ENCODE results near the gene LAMA2.

LAMA2 gene

DNA sequence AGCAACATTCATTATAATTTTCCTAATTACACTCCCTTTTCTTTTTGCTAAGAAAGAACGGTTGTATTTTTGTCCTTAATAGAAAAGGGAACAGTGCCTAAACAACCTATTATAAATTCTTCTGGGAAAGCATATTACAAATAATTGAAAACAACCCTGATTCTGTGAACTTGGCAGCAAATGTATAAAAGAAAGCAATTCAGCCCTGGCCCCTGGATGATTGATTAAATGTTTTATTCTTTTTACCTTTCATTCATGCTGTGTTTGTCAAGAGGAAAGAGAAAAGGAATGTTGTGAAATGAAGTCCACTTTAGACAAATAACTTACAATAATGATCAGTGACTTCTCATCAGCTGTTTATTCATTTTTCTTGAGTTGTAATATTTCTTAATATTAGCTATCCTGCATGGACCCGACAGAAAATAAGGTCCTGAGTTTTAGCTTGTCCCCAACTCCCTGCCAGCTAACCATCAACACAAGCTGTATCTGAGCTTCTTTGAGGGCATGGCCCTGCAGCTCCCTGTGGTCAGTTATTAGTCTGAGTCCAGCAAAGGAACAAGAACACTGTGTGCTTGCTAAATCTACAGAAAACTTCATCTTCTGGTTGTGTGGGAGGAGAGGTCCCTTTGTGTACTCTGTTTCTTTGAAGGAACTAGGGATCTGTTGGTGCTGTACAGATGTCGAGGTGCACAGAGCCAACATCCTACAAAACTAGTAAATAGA lies 248.2 kb downstream of the LAMA2 start:
- no peak overlapping the region for H2BK5ac ChIP-seq (ENCODE audit: low read depth, low read length, poor library complexity, severe bottlenecking)
- H3K4me3 ChIP-seq (ENCODE audit: insufficient read depth in 1 of 2, low read depth in 1 of 2, low read length in 2 of 2): no peak overlapping the region
- WGBS: 100% methylated on average over 1 of the region's 3 CpGs

DNA sequence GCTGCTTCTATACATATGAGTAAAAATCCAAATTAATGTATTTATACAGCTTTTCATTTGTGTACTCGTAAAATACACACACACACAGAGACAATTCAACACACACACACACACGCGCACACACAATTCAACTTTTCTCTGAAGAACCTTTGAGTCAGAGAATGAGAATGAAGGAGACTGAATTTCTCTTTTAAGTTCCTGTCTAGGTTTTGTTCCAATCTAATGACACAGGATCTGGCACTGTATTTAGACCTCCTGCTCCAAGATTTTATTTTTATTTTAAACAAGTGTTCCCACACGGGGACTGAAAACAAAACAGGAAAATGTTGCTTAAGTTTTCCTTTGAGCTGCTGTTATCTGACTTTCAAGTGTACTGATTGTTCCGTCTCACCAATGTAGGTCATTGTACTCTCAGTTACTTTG lies 250.8 kb downstream of the LAMA2 start:
- Histone ChIP-seq H3K4me1 (ENCODE audit: control insufficient read depth, insufficient read depth, low read depth, low read length) (no peaks in the 10 kb centered on the region), H3K18ac (ENCODE audit: low read depth in 1 of 2, low read length in 2 of 2) (no peak overlapping the region), H2BK15ac (ENCODE audit: low read depth, poor library complexity, severe bottlenecking) (no peak overlapping the region), H4K91ac (ENCODE audit: low read length) (no peak overlapping the region), H3K14ac (ENCODE audit: low read length in 2 of 2) (no peak overlapping the region), H3K27ac (ENCODE audit: low read length, poor library complexity, severe bottlenecking) (no peak overlapping the region), H3K27me3 (ENCODE audit: control insufficient read depth in 1 of 2, insufficient read depth in 1 of 2, low read length in 2 of 2) (no peaks in the 10 kb centered on the region), H3K4ac (ENCODE audit: low read depth in 1 of 2, low read length in 2 of 2) (no peak overlapping the region), H2BK120ac (ENCODE audit: low read depth, low read length) (no peak overlapping the region), H3K4me3 (ENCODE audit: insufficient read depth in 1 of 2, low read depth in 1 of 2, low read length in 2 of 2) (peak overlapping the region in 1 of 2 experiments; percentile 44), H4K8ac (ENCODE audit: low read length) (no peak overlapping the region), H2AFZ (ENCODE audit: low read depth, low read length) (no peak overlapping the region), H3K36me3 (ENCODE audit: control insufficient read depth in 1 of 2, insufficient read depth in 2 of 2, low read depth in 1 of 2, low read length in 2 of 2) (no peaks in the 10 kb centered on the region), H2BK5ac (ENCODE audit: low read depth, low read length, poor library complexity, severe bottlenecking) (no peak overlapping the region), H3K23ac (ENCODE audit: low read length in 2 of 2) (no peak overlapping the region), H3K9me3 (ENCODE audit: control insufficient read depth, low read length) (no peaks in the 10 kb centered on the region), H3K79me1 (replicated peaks; ENCODE audit: low read length, poor library complexity, severe bottlenecking) (no peaks in the 10 kb centered on the region), H2BK12ac (ENCODE audit: low read length in 2 of 2) (no peak overlapping the region), H3K4me2 (ENCODE audit: low read length, poor library complexity, severe bottlenecking) (no peak overlapping the region), H3K9ac (ENCODE audit: low read length) (peak overlapping the region; percentile 74), H2AK5ac (ENCODE audit: low read length, severe bottlenecking) (no peak overlapping the region)
- WGBS: 100% methylated on average over 2 of the region's 5 CpGs
- DNase-seq: no peak

More for the DNA sequence above, 248.2 kb downstream of the LAMA2 start:
- H2BK12ac ChIP-seq (ENCODE audit: low read length in 2 of 2): no peak overlapping the region
- no peak overlapping the region for H3K23ac ChIP-seq (ENCODE audit: low read length in 2 of 2)
- no peak overlapping the region for H3K9ac ChIP-seq (ENCODE audit: low read length)
- no peaks in the 10 kb centered on the region for H3K4me1 ChIP-seq (ENCODE audit: control insufficient read depth, insufficient read depth, low read depth, low read length)
- H3K27ac ChIP-seq (ENCODE audit: low read length, poor library complexity, severe bottlenecking): no peak overlapping the region
- no peaks in the 10 kb centered on the region for H3K27me3 ChIP-seq (ENCODE audit: control insufficient read depth in 1 of 2, insufficient read depth in 1 of 2, low read length in 2 of 2)
- H3K79me1 ChIP-seq (replicated peaks; ENCODE audit: low read length, poor library complexity, severe bottlenecking): no peaks in the 10 kb centered on the region
- no peak overlapping the region for H2BK15ac ChIP-seq (ENCODE audit: low read depth, poor library complexity, severe bottlenecking)
- no peaks in the 10 kb centered on the region for H3K9me3 ChIP-seq (ENCODE audit: control insufficient read depth, low read length)
- no peak overlapping the region for H4K8ac ChIP-seq (ENCODE audit: low read length)
- no peak for DNase-seq
- H4K91ac ChIP-seq (ENCODE audit: low read length): no peak overlapping the region
- no peak overlapping the region for H3K14ac ChIP-seq (ENCODE audit: low read length in 2 of 2)
- H3K18ac ChIP-seq (ENCODE audit: low read depth in 1 of 2, low read length in 2 of 2): no peak overlapping the region
- H2AK5ac ChIP-seq (ENCODE audit: low read length, severe bottlenecking): no peak overlapping the region
- H3K36me3 ChIP-seq (ENCODE audit: control insufficient read depth in 1 of 2, insufficient read depth in 2 of 2, low read depth in 1 of 2, low read length in 2 of 2): no peaks in the 10 kb centered on the region
- no peak overlapping the region for H2BK120ac ChIP-seq (ENCODE audit: low read depth, low read length)
- H2AFZ ChIP-seq (ENCODE audit: low read depth, low read length): no peak overlapping the region
- H3K4ac ChIP-seq (ENCODE audit: low read depth in 1 of 2, low read length in 2 of 2): no peak overlapping the region
- H3K4me2 ChIP-seq (ENCODE audit: low read length, poor library complexity, severe bottlenecking): no peak overlapping the region

DNA sequence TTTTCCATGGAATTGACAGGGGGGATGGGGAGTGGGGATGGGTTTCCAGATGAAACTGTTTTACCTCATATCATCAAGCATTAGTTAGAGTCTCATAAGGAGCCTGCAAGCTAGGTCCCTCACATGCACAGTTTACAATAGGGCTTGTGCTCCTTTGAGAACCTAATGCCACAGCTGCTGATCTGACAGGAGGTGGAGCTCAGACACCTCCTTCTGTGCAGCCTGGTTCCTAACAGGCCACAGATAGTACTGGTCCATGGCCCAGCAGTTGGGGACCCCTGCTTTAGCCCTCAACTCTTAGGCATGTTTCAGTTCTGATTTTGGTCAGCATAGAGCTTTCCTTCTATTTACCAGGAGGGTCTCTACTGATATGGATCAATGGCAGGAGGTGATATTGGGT lies 251.6 kb downstream of the LAMA2 start:
- no peaks in the 10 kb centered on the region for H3K9me3 ChIP-seq (ENCODE audit: control insufficient read depth, low read length)
- H3K23ac ChIP-seq (ENCODE audit: low read length in 2 of 2): no peak overlapping the region
- no peak overlapping the region for H3K4me2 ChIP-seq (ENCODE audit: low read length, poor library complexity, severe bottlenecking)
- H3K14ac ChIP-seq (ENCODE audit: low read length in 2 of 2): no peak overlapping the region
- no peak overlapping the region for H2AFZ ChIP-seq (ENCODE audit: low read depth, low read length)
- no peak overlapping the region for H2BK15ac ChIP-seq (ENCODE audit: low read depth, poor library complexity, severe bottlenecking)
- H3K4ac ChIP-seq (ENCODE audit: low read depth in 1 of 2, low read length in 2 of 2): no peak overlapping the region
- H4K91ac ChIP-seq (ENCODE audit: low read length): no peak overlapping the region
- peak overlapping the region; percentile 74 for H3K9ac ChIP-seq (ENCODE audit: low read length)
- no peak overlapping the region for H4K8ac ChIP-seq (ENCODE audit: low read length)
- no peaks in the 10 kb centered on the region for H3K36me3 ChIP-seq (ENCODE audit: control insufficient read depth in 1 of 2, insufficient read depth in 2 of 2, low read depth in 1 of 2, low read length in 2 of 2)
- H3K4me1 ChIP-seq (ENCODE audit: control insufficient read depth, insufficient read depth, low read depth, low read length): no peaks in the 10 kb centered on the region
- no peak overlapping the region for H2BK5ac ChIP-seq (ENCODE audit: low read depth, low read length, poor library complexity, severe bottlenecking)
- no peak overlapping the region for H2BK12ac ChIP-seq (ENCODE audit: low read length in 2 of 2)
- H3K27me3 ChIP-seq (ENCODE audit: control insufficient read depth in 1 of 2, insufficient read depth in 1 of 2, low read length in 2 of 2): no peaks in the 10 kb centered on the region
- H2AK5ac ChIP-seq (ENCODE audit: low read length, severe bottlenecking): no peak overlapping the region
- no peaks in the 10 kb centered on the region for H3K79me1 ChIP-seq (replicated peaks; ENCODE audit: low read length, poor library complexity, severe bottlenecking)
- no peak overlapping the region for H3K27ac ChIP-seq (ENCODE audit: low read length, poor library complexity, severe bottlenecking)
- H3K18ac ChIP-seq (ENCODE audit: low read depth in 1 of 2, low read length in 2 of 2): no peak overlapping the region
- no peak overlapping the region for H2BK120ac ChIP-seq (ENCODE audit: low read depth, low read length)
- no peak for DNase-seq
- peak overlapping the region in 1 of 2 experiments; percentile 44 for H3K4me3 ChIP-seq (ENCODE audit: insufficient read depth in 1 of 2, low read depth in 1 of 2, low read length in 2 of 2)

DNA sequence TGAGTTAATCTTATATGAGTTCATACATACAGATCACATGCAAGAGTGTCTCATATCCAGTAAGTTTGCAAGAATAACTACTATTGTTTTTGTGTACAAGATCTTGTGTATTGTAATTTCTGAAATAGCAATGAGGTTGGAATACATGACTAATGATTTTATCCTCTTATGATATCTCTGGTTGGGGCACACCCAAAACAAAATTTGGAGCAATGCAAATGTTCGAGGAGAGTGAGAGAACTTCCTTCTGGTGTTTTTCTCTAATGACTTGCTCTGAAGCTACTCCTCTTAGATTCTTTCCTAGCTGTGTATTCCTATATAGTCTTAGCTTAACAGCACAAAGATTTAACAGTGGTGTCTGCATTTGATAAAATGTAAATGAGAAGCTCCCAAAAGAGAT lies 252.5 kb downstream of the LAMA2 start:
- DNase-seq: no peak
- no peak overlapping the region for H3K4me3 ChIP-seq (ENCODE audit: insufficient read depth in 1 of 2, low read depth in 1 of 2, low read length in 2 of 2)
- no peak overlapping the region for H3K4ac ChIP-seq (ENCODE audit: low read depth in 1 of 2, low read length in 2 of 2)
- no peak overlapping the region for H3K18ac ChIP-seq (ENCODE audit: low read depth in 1 of 2, low read length in 2 of 2)
- H2BK120ac ChIP-seq (ENCODE audit: low read depth, low read length): no peak overlapping the region
- H3K36me3 ChIP-seq (ENCODE audit: control insufficient read depth in 1 of 2, insufficient read depth in 2 of 2, low read depth in 1 of 2, low read length in 2 of 2): no peaks in the 10 kb centered on the region
- 100% methylated on average over 1 of the region's 1 CpG for WGBS
- H3K27ac ChIP-seq (ENCODE audit: low read length, poor library complexity, severe bottlenecking): no peak overlapping the region
- H3K23ac ChIP-seq (ENCODE audit: low read length in 2 of 2): no peak overlapping the region
- peak overlapping the region; percentile 18 for H3K9ac ChIP-seq (ENCODE audit: low read length)
- no peak overlapping the region for H3K4me2 ChIP-seq (ENCODE audit: low read length, poor library complexity, severe bottlenecking)
- no peaks in the 10 kb centered on the region for H3K9me3 ChIP-seq (ENCODE audit: control insufficient read depth, low read length)
- H2AFZ ChIP-seq (ENCODE audit: low read depth, low read length): no peak overlapping the region
- no peak overlapping the region for H2BK5ac ChIP-seq (ENCODE audit: low read depth, low read length, poor library complexity, severe bottlenecking)
- H3K4me1 ChIP-seq (ENCODE audit: control insufficient read depth, insufficient read depth, low read depth, low read length): no peaks in the 10 kb centered on the region
- no peak overlapping the region for H3K14ac ChIP-seq (ENCODE audit: low read length in 2 of 2)
- H2BK12ac ChIP-seq (ENCODE audit: low read length in 2 of 2): no peak overlapping the region
- no peak overlapping the region for H2BK15ac ChIP-seq (ENCODE audit: low read depth, poor library complexity, severe bottlenecking)
- H4K8ac ChIP-seq (ENCODE audit: low read length): no peak overlapping the region
- H2AK5ac ChIP-seq (ENCODE audit: low read length, severe bottlenecking): no peak overlapping the region
- H3K27me3 ChIP-seq (ENCODE audit: control insufficient read depth in 1 of 2, insufficient read depth in 1 of 2, low read length in 2 of 2): no peaks in the 10 kb centered on the region
- H4K91ac ChIP-seq (ENCODE audit: low read length): no peak overlapping the region
- H3K79me1 ChIP-seq (replicated peaks; ENCODE audit: low read length, poor library complexity, severe bottlenecking): no peaks in the 10 kb centered on the region

Data from mesenchymal stem cell (in vitro differentiated cells and primary cell).